ENCODE measurements around the gene EEF1A2. TPM values are rescaled to one million over a fixed set of nuclear protein-coding genes. Genes with fewer than 3 reads are reported as not detected.

The EEF1A2 gene
- total RNA-seq, 1 donor from 2014 or later = 37.6 TPM

GRCh38 chr20:63461104-63461763 lies 37.6 kb downstream of the EEF1A2 start:
- Histone ChIP-seq H2AFZ (ENCODE audit: low read depth, low read length) (no peak overlapping the region), H3K9ac (ENCODE audit: low read length) (no peak overlapping the region), H3K9me3 (ENCODE audit: insufficient read depth, low read depth, low read length) (no peaks in the 10 kb centered on the region), H3K27ac (ENCODE audit: low read depth, low read length) (no peak overlapping the region), H3K36me3 (ENCODE audit: insufficient read depth, low read length) (no peaks in the 10 kb centered on the region), H3K27me3 (ENCODE audit: insufficient read depth, low read length) (peaks cover 8% of the 10 kb centered on the region), H3K4me3 (ENCODE audit: insufficient read depth, low read depth, low read length) (no peak overlapping the region), H3K4me1 (ENCODE audit: insufficient read depth, low read length) (no peaks in the 10 kb centered on the region), H3K4me2 (ENCODE audit: low read length) (no peak overlapping the region), H4K20me1 (ENCODE audit: insufficient read depth, low read length) (no peaks in the 10 kb centered on the region), H3K79me2 (ENCODE audit: insufficient read depth, low read length) (no peaks in the 10 kb centered on the region)
- no peak for DNase-seq (ENCODE audit: low read depth)
- no peaks in the 10 kb centered on the region for H3K9me3 Mint-ChIP-seq (ENCODE audit: unreplicated experiment)
- H3K4me1 Mint-ChIP-seq (ENCODE audit: low read depth, unreplicated experiment) = peaks cover 9% of the 10 kb centered on the region
- FAIRE-seq = no peak
- peaks cover 2% of the 10 kb centered on the region for H3K36me3 Mint-ChIP-seq (ENCODE audit: low read depth, unreplicated experiment)
- H3K27ac Mint-ChIP-seq (ENCODE audit: unreplicated experiment) = no peak overlapping the region
- no peak overlapping the region for H3K4me3 Mint-ChIP-seq (ENCODE audit: unreplicated experiment)
- H3K27me3 Mint-ChIP-seq (ENCODE audit: low read depth, unreplicated experiment) = peaks cover 28% of the 10 kb centered on the region
- TF ChIP-seq CTCF (IDR thresholded peaks at IDR 0.05; ENCODE audit: insufficient read depth, low read depth, low read length) (no peak), EZH2 (IDR thresholded peaks at IDR 0.05; ENCODE audit: insufficient read depth, low read length) (no peak)

- peaks cover 21% of the 10 kb centered on the region for H3K27me3 Mint-ChIP-seq (ENCODE audit: low read depth, unreplicated experiment)
- H3K27ac Mint-ChIP-seq (ENCODE audit: unreplicated experiment) = no peak overlapping the region
- Histone ChIP-seq H3K4me1 (ENCODE audit: insufficient read depth, low read length) (no peaks in the 10 kb centered on the region), H3K9ac (ENCODE audit: low read length) (no peak overlapping the region), H3K27ac (ENCODE audit: low read depth, low read length) (no peak overlapping the region), H3K79me2 (ENCODE audit: insufficient read depth, low read length) (no peaks in the 10 kb centered on the region), H4K20me1 (ENCODE audit: insufficient read depth, low read length) (no peaks in the 10 kb centered on the region), H3K9me3 (ENCODE audit: insufficient read depth, low read depth, low read length) (no peaks in the 10 kb centered on the region), H3K4me3 (ENCODE audit: insufficient read depth, low read depth, low read length) (no peak overlapping the region), H3K36me3 (ENCODE audit: insufficient read depth, low read length) (no peaks in the 10 kb centered on the region), H3K4me2 (ENCODE audit: low read length) (no peak overlapping the region), H3K27me3 (ENCODE audit: insufficient read depth, low read length) (peaks cover 17% of the 10 kb centered on the region), H2AFZ (ENCODE audit: low read depth, low read length) (no peak overlapping the region)
- DNase-seq (ENCODE audit: low read depth) (no peak), FAIRE-seq (no peak)
- H3K4me1 Mint-ChIP-seq (ENCODE audit: low read depth, unreplicated experiment) = peaks cover 8% of the 10 kb centered on the region
- H3K36me3 Mint-ChIP-seq (ENCODE audit: low read depth, unreplicated experiment) = no peaks in the 10 kb centered on the region
- TF ChIP-seq EZH2 (IDR thresholded peaks at IDR 0.05; ENCODE audit: insufficient read depth, low read length) (no peak), CTCF (IDR thresholded peaks at IDR 0.05; ENCODE audit: insufficient read depth, low read depth, low read length) (no peak)
- no peaks in the 10 kb centered on the region for H3K9me3 Mint-ChIP-seq (ENCODE audit: unreplicated experiment)
- H3K4me3 Mint-ChIP-seq (ENCODE audit: unreplicated experiment) = no peak overlapping the region
Measured at GRCh38 chr20:63459070-63459380, 39.9 kb downstream of the EEF1A2 start.

Measured in astrocyte (in vitro differentiated cells and primary cell).